ENCODE measurements around the gene BRD4.

- TF ChIP-seq CTCF (IDR thresholded peaks at IDR 0.05; ENCODE audit: borderline replicate concordance, extremely low read depth, low read length, poor library complexity, severe bottlenecking) (no peak), EZH2 (IDR thresholded peaks at IDR 0.05; ENCODE audit: borderline replicate concordance, low read depth, low read length, severe bottlenecking) (no peak)
Measured at GRCh38 chr19:15216363-15216762, 116.0 kb downstream of the BRD4 start.

All from DND-41 (cell line).